Gastrocnemius medialis (tissue), 4 donors: ENCODE measurements around the gene SNAPC4. TPM values are rescaled to one million over a fixed set of nuclear protein-coding genes. Genes with fewer than 3 reads are reported as not detected.

Source experiments
- ATAC-seq, 2 donors: fragments of 150-250 bp; one replicate each; pipeline ENCODE4 v1.9.1; 2016
- DNase-seq, 2 donors: peaks; one replicate each; pipeline ENCODE4 v3.0.0-alpha.2; 2019
- H3K27ac ChIP-seq, 4 donors: fragments of 200-600 bp; sonication (generic); 1 replicate in 1 of 4; 2 replicates in 3 of 4; pipeline ENCODE4 v1.5.1; 2016 to 2018; ENCODE audit warnings: mild to moderate bottlenecking in 2 of 4, moderate library complexity in 1 of 4
- H3K27me3 ChIP-seq, 3 donors: fragments of 200-600 bp; sonication (generic) in 2 of 3; 1 replicate in 1 of 3; 2 replicates in 2 of 3; pipeline versions ENCODE4 v1.5.1 to v1.6.0; 2016 to 2019; ENCODE audit warnings: mild to moderate bottlenecking in 1 of 3, moderate library complexity in 1 of 3
- H3K36me3 ChIP-seq, 2 donors: fragments of 200-600 bp; sonication (generic) in 1 of 2; one replicate each; pipeline ENCODE4 v1.5.1; 2017 to 2018
- H3K4me1 ChIP-seq, 2 donors: fragments of 200-600 bp; sonication (generic) in 1 of 2; one replicate each; pipeline ENCODE4 v1.5.1; 2016 to 2017; ENCODE audit warnings: mild to moderate bottlenecking in 2 of 2
- H3K4me3 ChIP-seq, 4 donors: fragments of 200-600 bp; sonication (generic) in 3 of 4; 1 replicate in 1 of 4; 2 replicates in 3 of 4; pipeline ENCODE4 v1.5.1; 2016 to 2019; ENCODE audit warnings: mild to moderate bottlenecking in 2 of 4
- H3K9me3 ChIP-seq, 3 donors: fragments of 200-600 bp; sonication (generic) in 2 of 3; 1 replicate in 1 of 3; 2 replicates in 2 of 3; pipeline ENCODE4 v1.5.1; 2016 to 2019
- POLR2A ChIP-seq, 2 donors: fragments of 450-650 bp; IDR thresholded peaks; one replicate each; pipeline ENCODE4 v1.6.1; 2017; ENCODE audit warnings: antibody characterized with exemption in 2 of 2, mild to moderate bottlenecking in 2 of 2, moderate library complexity in 2 of 2
- in situ Hi-C, 4 donors: fragments of 200-750 bp; cut with MboI; loops; one replicate each; pipeline versions ENCODE4 v1.15.0 to v1.8.0; 2017; ENCODE audit warnings: low sequenced_read_pairs in 4 of 4
- intact Hi-C: fragments of 100-400 bp; cut with DNase I; formaldehyde crosslinking; loops from one replicate; pipeline ENCODE4 v1.15.1; 2023; ENCODE audit warnings: low total_unique reads
- total RNA-seq, 4 donors: library from RNA; depleted of rRNA; stranded (reverse); fragments of >200 nt; gene quantifications; one replicate each; pipeline versions ENCODE4 v1.1.0 to v1.2.3, GENCODE V29; 2016
- TF ChIP-seq, protein P1 (sequence below), 5 experiments: fragments of 450-650 bp in 3 of 5; fragments of 200-600 bp in 2 of 5; sonication (generic) in 2 of 5; IDR thresholded peaks in 4 of 5; conservative IDR thresholded peaks in 1 of 5; 1 replicate in 4 of 5; 2 replicates in 1 of 5; pipeline ENCODE4 v1.5.1; 2016 to 2019; ENCODE audit warnings: antibody characterized with exemption in 5 of 5, mild to moderate bottlenecking in 3 of 5, moderate library complexity in 3 of 5

SNAPC4 gene
- total RNA-seq, 4 donors from 2014 or later: 2.3 to 6.0 (median 3.9) TPM

DNA sequence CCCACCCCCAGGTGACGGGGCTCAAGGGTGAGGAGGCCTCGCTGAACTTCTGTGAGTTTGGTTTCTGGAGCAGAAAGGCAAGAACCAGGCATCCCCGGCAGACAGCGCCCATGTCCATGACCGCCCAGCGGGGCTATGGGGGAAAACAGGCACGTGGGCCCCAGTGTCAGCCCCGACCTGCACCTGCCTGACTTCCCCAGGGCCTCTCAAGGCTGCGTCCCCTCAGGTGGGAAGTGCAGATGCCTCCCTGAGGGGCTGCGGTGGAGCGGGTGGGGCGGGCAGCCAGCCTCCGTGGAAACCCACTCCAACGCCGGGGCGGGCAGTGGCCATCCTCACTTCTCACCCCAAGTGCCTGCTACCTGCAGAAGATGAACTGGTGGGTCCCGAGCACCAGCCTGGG is 19.6 kb downstream of the SNAPC4 start:
- intact Hi-C loops (no loop called here), in situ Hi-C loops (no loop called here)
- no peaks in the 10 kb centered on the region for H3K9me3 ChIP-seq
- H3K4me1 ChIP-seq: no peaks in the 10 kb centered on the region
- peaks cover 3 to 61% of the 10 kb centered on the region in 2 donors for H3K36me3 ChIP-seq
- DNase-seq: no peak
- H3K27ac ChIP-seq: no peak overlapping the region
- no peak for ATAC-seq
- no peaks in the 10 kb centered on the region for H3K27me3 ChIP-seq
- no peak for TF ChIP-seq POLR2A (IDR thresholded peaks at IDR 0.05)
- TF ChIP-seq, protein P1, sequence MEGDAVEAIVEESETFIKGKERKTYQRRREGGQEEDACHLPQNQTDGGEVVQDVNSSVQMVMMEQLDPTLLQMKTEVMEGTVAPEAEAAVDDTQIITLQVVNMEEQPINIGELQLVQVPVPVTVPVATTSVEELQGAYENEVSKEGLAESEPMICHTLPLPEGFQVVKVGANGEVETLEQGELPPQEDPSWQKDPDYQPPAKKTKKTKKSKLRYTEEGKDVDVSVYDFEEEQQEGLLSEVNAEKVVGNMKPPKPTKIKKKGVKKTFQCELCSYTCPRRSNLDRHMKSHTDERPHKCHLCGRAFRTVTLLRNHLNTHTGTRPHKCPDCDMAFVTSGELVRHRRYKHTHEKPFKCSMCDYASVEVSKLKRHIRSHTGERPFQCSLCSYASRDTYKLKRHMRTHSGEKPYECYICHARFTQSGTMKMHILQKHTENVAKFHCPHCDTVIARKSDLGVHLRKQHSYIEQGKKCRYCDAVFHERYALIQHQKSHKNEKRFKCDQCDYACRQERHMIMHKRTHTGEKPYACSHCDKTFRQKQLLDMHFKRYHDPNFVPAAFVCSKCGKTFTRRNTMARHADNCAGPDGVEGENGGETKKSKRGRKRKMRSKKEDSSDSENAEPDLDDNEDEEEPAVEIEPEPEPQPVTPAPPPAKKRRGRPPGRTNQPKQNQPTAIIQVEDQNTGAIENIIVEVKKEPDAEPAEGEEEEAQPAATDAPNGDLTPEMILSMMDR (IDR thresholded peaks at IDR 0.05 in 4 of 5, conservative IDR thresholded peaks at IDR 0.05 in 1 of 5): no peak
- H3K4me3 ChIP-seq: no peak overlapping the region

DNA sequence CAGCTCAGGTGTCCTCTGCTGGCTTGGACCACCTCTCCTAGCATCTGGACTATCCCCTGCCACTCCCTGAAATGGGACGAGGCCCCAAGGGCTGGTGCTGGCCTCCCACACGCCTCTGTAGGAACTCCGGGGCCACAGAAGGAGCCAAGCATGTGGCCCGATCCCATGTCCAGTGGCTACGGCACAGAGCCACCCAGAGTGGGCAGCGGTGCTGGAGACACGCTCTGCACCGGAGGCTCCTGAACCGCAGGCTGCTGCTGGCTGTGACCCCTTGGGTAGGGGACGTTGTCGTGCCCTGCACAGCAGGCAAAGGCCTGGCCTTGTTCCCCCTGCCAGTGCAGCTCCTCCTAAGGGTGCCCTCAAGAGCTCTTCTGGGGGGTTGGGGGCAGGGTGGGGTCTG is 20.1 kb downstream of the SNAPC4 start:
- in situ Hi-C loops (no loop called here), intact Hi-C loops (no loop called here)
- Histone ChIP-seq H3K27me3 (no peaks in the 10 kb centered on the region), H3K4me3 (no peak overlapping the region), H3K4me1 (no peaks in the 10 kb centered on the region), H3K36me3 (peaks cover 1 to 56% of the 10 kb centered on the region in 2 donors), H3K27ac (no peak overlapping the region), H3K9me3 (no peaks in the 10 kb centered on the region)
- TF ChIP-seq, protein P1 (IDR thresholded peaks at IDR 0.05 in 4 of 5, conservative IDR thresholded peaks at IDR 0.05 in 1 of 5): no peak
- no peak for TF ChIP-seq POLR2A (IDR thresholded peaks at IDR 0.05)
- no peak for DNase-seq
- ATAC-seq: no peak

- Histone ChIP-seq H3K36me3 (peaks cover 0 to 51% of the 10 kb centered on the region in 2 donors), H3K9me3 (no peaks in the 10 kb centered on the region), H3K4me3 (no peak overlapping the region), H3K27ac (no peak overlapping the region), H3K4me1 (no peaks in the 10 kb centered on the region), H3K27me3 (no peaks in the 10 kb centered on the region)
- in situ Hi-C loops: no loop called here
- intact Hi-C loops: no loop called here
- DNase-seq (no peak), ATAC-seq (no peak)
- no peak for TF ChIP-seq POLR2A (IDR thresholded peaks at IDR 0.05)
- TF ChIP-seq, protein P1 (IDR thresholded peaks at IDR 0.05 in 4 of 5, conservative IDR thresholded peaks at IDR 0.05 in 1 of 5): no peak
Observed at GRCh38 chr9:136379401-136379800, 20.6 kb downstream of the SNAPC4 start.

DNA sequence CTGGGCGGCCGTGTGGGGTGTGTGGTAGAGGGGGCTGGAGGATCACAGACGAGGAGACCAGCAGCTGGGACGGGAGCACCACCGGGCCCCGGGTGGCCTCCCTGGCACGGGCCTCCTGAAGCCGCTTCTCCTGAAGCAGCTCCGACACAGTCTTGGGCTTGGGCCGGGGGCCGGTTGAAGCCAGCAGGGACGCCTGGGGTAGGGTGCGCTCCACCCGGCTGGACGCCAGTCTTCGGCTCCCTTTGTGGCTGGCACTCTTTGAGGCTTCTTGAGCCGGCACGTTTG is 21.0 kb downstream of the SNAPC4 start:
- Histone ChIP-seq H3K4me1 (no peaks in the 10 kb centered on the region), H3K27ac (no peak overlapping the region), H3K36me3 (peaks cover 0 to 46% of the 10 kb centered on the region in 2 donors), H3K4me3 (no peak overlapping the region), H3K27me3 (no peaks in the 10 kb centered on the region), H3K9me3 (no peaks in the 10 kb centered on the region)
- ATAC-seq (no peak), DNase-seq (no peak)
- intact Hi-C loops (no loop called here), in situ Hi-C loops (no loop called here)
- TF ChIP-seq, protein P1 (IDR thresholded peaks at IDR 0.05 in 4 of 5, conservative IDR thresholded peaks at IDR 0.05 in 1 of 5): no peak
- no peak for TF ChIP-seq POLR2A (IDR thresholded peaks at IDR 0.05)
